DND-41 (cell line): ENCODE measurements around the gene NTM.
A peak's percentile ranks its signal among the peaks of the same experiment; 100 is the strongest.

Experiments used
- ATAC-seq: fragments of 200-7000 bp; cut with Tn5 transposase; 3 replicates; pipeline ENCODE4 v1.9.1; 2021; ENCODE audit warnings: low read depth; ENCODE audit not compliant: insufficient read depth
- DNase-seq: peaks from one replicate; pipeline ENCODE4 v3.0.0-alpha.2; 2020
- H2AFZ ChIP-seq: 2 replicates; pipeline ENCODE4 v1.6.0; 2012; ENCODE audit warnings: low read depth, low read length
- H3K27ac ChIP-seq: 2 replicates; pipeline ENCODE4 v1.5.1; 2012; ENCODE audit warnings: low read length, inconsistent platforms
- H3K27me3 ChIP-seq: fragments of 200-600 bp; sonication (generic); 2 replicates; pipeline ENCODE4 v1.6.0; 2012; ENCODE audit warnings: low read length, mild to moderate bottlenecking, inconsistent platforms; ENCODE audit not compliant: insufficient read depth, poor library complexity
- H3K36me3 ChIP-seq: 2 replicates; pipeline ENCODE4 v1.5.1; 2012; ENCODE audit warnings: low read length, inconsistent platforms; ENCODE audit not compliant: insufficient read depth
- H3K4me1 ChIP-seq: 2 replicates; pipeline ENCODE4 v1.5.1; 2012; ENCODE audit warnings: mild to moderate bottlenecking, low read length; ENCODE audit not compliant: insufficient read depth
- H3K4me2 ChIP-seq: 2 replicates; pipeline ENCODE4 v1.6.0; 2012; ENCODE audit warnings: mild to moderate bottlenecking, moderate library complexity, low read length, inconsistent platforms; ENCODE audit not compliant: insufficient read depth
- H3K4me3 ChIP-seq, 2 experiments: fragments of 200-600 bp in 1 of 2; shearing (Covaris generic) in 1 of 2; 2 replicates each; pipeline ENCODE4 v1.5.1; 2012 to 2016; ENCODE audit warnings: inconsistent platforms in 2 of 2, low read length in 2 of 2, mild to moderate bottlenecking in 2 of 2, low read depth in 1 of 2, moderate library complexity in 1 of 2
- H3K79me2 ChIP-seq: 2 replicates; pipeline ENCODE4 v1.6.0; 2012; ENCODE audit warnings: low read length, inconsistent platforms; ENCODE audit not compliant: insufficient read depth
- H3K9ac ChIP-seq: 2 replicates; pipeline ENCODE4 v1.6.0; 2012; ENCODE audit warnings: low read depth, mild to moderate bottlenecking, inconsistent platforms, low read length, moderate library complexity
- H3K9me3 ChIP-seq: 2 replicates; pipeline ENCODE4 v1.5.1; 2012; ENCODE audit warnings: low read length, moderate library complexity, mild to moderate bottlenecking, inconsistent platforms; ENCODE audit not compliant: insufficient read depth, severe bottlenecking
- H4K20me1 ChIP-seq: 2 replicates; pipeline ENCODE4 v1.6.0; 2012; ENCODE audit warnings: low read length; ENCODE audit not compliant: insufficient read depth
- EZH2 ChIP-seq: IDR thresholded peaks from 3 replicates; pipeline ENCODE4 v1.6.1; 2012; ENCODE audit warnings: borderline replicate concordance, low read depth, mild to moderate bottlenecking, moderate library complexity, low read length, inconsistent platforms; ENCODE audit not compliant: severe bottlenecking
- TF ChIP-seq, protein P1 (sequence below): IDR thresholded peaks from 2 replicates; pipeline ENCODE4 v1.5.1; 2012; ENCODE audit warnings: borderline replicate concordance, low read length, moderate library complexity, mild to moderate bottlenecking; ENCODE audit not compliant: poor library complexity, severe bottlenecking; ENCODE audit errors: extremely low read depth

Gene NTM

DNA sequence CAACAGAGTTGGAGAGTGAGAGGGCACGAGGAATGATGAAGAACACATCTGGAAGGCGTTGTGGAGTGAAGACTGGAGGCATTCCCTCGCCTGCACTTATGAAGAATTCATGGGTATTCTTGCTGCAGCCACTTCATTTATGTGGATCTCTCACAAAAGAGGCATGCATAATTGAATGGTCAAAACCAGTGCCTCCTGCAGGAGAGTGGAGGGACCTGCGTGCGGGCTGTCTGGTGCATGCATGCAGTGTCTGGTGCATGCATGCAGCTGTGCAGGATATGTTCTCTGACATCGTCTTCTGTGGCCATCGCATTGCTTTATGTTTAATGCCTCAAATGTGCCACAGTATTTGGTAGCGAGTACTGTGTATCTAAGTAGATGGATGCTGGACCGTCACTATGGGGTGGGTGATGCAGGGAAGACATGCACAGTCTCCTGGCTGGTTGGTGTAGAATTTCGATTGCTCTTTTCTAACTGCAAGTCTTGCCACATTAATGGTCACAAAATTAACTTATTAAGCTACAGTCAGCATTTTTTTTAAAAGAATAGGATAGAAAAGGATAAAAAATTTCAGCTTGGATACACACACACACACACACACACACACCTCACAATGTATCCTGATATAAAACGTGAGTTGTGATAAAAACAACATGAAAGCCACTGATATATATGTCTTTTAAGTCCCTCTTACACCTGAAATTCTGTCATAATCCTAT lies 20.9 kb upstream of the NTM start:
- no peak for ATAC-seq
- DNase-seq = no peak

DNA sequence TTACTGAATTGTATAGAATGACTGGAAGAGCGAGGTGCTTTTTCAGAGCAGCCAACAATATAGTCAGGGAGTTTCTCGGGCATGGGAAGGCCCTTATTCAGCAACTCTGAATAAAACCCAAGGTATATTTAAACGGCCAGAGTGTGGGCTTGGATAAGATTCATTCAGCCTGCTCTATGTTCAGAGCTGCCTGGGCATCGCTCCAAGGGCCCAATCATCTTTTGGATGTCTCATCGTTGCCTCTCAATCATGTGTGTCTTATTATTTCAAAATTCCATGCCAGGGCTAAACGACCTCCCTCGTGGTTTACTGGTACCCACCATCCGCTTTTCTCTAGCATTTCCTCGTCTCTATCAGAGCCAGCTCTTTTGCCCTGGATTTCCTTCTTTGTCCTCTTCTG lies 19.5 kb upstream of the NTM start:
- DNase-seq (no peak), ATAC-seq (no peak)
- H3K9ac ChIP-seq = no peak overlapping the region
- no peaks in the 10 kb centered on the region for H4K20me1 ChIP-seq
- no peak overlapping the region for H3K4me3 ChIP-seq
- peaks cover 16% of the 10 kb centered on the region for H3K4me1 ChIP-seq
- no peaks in the 10 kb centered on the region for H3K27me3 ChIP-seq
- H3K27ac ChIP-seq = no peak overlapping the region
- H2AFZ ChIP-seq = no peak overlapping the region
- no peaks in the 10 kb centered on the region for H3K9me3 ChIP-seq
- TF ChIP-seq, protein P1, sequence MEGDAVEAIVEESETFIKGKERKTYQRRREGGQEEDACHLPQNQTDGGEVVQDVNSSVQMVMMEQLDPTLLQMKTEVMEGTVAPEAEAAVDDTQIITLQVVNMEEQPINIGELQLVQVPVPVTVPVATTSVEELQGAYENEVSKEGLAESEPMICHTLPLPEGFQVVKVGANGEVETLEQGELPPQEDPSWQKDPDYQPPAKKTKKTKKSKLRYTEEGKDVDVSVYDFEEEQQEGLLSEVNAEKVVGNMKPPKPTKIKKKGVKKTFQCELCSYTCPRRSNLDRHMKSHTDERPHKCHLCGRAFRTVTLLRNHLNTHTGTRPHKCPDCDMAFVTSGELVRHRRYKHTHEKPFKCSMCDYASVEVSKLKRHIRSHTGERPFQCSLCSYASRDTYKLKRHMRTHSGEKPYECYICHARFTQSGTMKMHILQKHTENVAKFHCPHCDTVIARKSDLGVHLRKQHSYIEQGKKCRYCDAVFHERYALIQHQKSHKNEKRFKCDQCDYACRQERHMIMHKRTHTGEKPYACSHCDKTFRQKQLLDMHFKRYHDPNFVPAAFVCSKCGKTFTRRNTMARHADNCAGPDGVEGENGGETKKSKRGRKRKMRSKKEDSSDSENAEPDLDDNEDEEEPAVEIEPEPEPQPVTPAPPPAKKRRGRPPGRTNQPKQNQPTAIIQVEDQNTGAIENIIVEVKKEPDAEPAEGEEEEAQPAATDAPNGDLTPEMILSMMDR = no peak
- no peak for TF ChIP-seq EZH2
- no peaks in the 10 kb centered on the region for H3K79me2 ChIP-seq
- H3K4me2 ChIP-seq = no peak overlapping the region
- no peaks in the 10 kb centered on the region for H3K36me3 ChIP-seq

More for the DNA sequence above, 20.9 kb upstream of the NTM start:
- Histone ChIP-seq H3K9ac (no peak overlapping the region), H3K9me3 (no peaks in the 10 kb centered on the region), H4K20me1 (no peaks in the 10 kb centered on the region), H3K27me3 (no peaks in the 10 kb centered on the region), H3K79me2 (no peaks in the 10 kb centered on the region), H3K4me2 (no peak overlapping the region), H2AFZ (no peak overlapping the region), H3K4me3 (no peak overlapping the region), H3K27ac (no peak overlapping the region), H3K36me3 (no peaks in the 10 kb centered on the region), H3K4me1 (peaks cover 9% of the 10 kb centered on the region)
- TF ChIP-seq, protein P1 = peak; percentile 16
- no peak for TF ChIP-seq EZH2

DNA sequence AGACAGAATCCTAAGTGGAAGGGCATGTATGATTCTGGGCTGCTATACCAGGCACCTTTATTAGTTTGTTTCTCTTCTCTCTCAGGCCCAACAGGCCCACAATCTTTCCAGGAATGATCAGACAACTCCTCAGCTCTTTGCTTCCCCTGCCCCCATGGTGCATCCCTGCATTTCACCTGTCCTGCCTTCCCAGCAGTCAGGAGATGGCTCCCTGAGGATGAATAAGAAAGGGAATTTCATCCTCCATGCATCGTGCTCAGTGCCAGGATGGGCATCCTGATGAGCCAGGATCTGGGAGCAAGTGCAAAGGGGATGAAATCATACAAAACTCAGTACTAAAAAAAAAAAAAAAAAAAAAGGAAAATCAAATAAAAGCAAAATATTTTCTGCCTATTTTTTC lies 18.6 kb upstream of the NTM start:
- Histone ChIP-seq H3K9me3 (no peaks in the 10 kb centered on the region), H4K20me1 (no peaks in the 10 kb centered on the region), H3K9ac (no peak overlapping the region), H3K4me1 (peaks cover 16% of the 10 kb centered on the region), H3K27me3 (no peaks in the 10 kb centered on the region), H2AFZ (no peak overlapping the region), H3K27ac (no peak overlapping the region), H3K36me3 (no peaks in the 10 kb centered on the region), H3K79me2 (no peaks in the 10 kb centered on the region), H3K4me2 (no peak overlapping the region), H3K4me3 (no peak overlapping the region)
- no peak for ATAC-seq
- TF ChIP-seq, protein P1 = no peak
- no peak for TF ChIP-seq EZH2
- no peak for DNase-seq

DNA sequence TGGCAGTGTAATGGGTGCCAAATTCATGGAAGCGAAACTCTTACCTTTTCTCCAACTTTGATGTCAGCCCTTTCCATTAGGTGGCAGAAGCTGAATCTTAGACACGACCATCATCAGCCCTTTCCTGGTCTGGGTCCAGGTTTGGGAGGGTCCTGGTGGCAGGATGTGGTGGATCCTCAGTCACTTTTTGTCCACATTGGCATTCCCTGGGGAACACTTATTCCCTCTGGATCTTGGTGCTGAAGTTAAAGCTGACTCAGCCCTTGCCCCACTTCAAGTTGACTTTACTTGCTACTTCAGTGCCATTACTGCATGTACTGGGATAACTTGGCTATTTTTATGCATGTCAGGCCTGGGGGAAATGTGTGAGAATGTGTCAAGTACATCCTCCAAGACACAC lies 16.6 kb upstream of the NTM start:
- DNase-seq (no peak), ATAC-seq (no peak)
- Histone ChIP-seq H4K20me1 (no peaks in the 10 kb centered on the region), H2AFZ (peak overlapping the region; percentile 46), H3K4me2 (no peak overlapping the region), H3K4me1 (peaks cover 16% of the 10 kb centered on the region), H3K27ac (peak overlapping the region; percentile 60; the same call in 1 of the 2 replicates), H3K4me3 (no peak overlapping the region), H3K9me3 (no peaks in the 10 kb centered on the region), H3K36me3 (no peaks in the 10 kb centered on the region), H3K9ac (no peak overlapping the region), H3K27me3 (no peaks in the 10 kb centered on the region), H3K79me2 (no peaks in the 10 kb centered on the region)
- TF ChIP-seq, protein P1 = no peak
- TF ChIP-seq EZH2 = no peak
